HG03097 (cell line): ENCODE results near the gene UNC5A.
"Not testable (repeated sequence)": the region's sequence is repeated elsewhere in the genome, so short reads cannot be mapped to it uniquely, and the experiment has no call there.

Experiments used
- ATAC-seq: cut with Tn5 transposase; IDR thresholded peaks from one replicate; pipeline ENCODE4 v1.9.1; 2021; ENCODE audit not compliant: unreplicated experiment, low FRiP score

The UNC5A gene

GRCh38 chr5:176859916-176860315 lies 49.6 kb downstream of the UNC5A start:
- ATAC-seq = no peak

- ATAC-seq = no peak
These were observed 50.0 kb downstream of the UNC5A start for GRCh38 chr5:176860381-176860780.

GRCh38 chr5:176861276-176861675 lies 50.9 kb downstream of the UNC5A start:
- ATAC-seq = no peak

- no peak for ATAC-seq
These were observed 52.1 kb downstream of the UNC5A start for GRCh38 chr5:176862330-176862995.

- ATAC-seq = no peak
These were observed 52.8 kb downstream of the UNC5A start for GRCh38 chr5:176863041-176863764.

GRCh38 chr5:176863765-176864098 lies 53.4 kb downstream of the UNC5A start:
- no peak for ATAC-seq

GRCh38 chr5:176864755-176865154 lies 54.4 kb downstream of the UNC5A start:
- no peak for ATAC-seq

- no peak for ATAC-seq
These were observed 55.6 kb downstream of the UNC5A start for GRCh38 chr5:176865964-176866363.

GRCh38 chr5:176866707-176867310 lies 56.5 kb downstream of the UNC5A start:
- no peak for ATAC-seq

- ATAC-seq = no peak
These were observed 57.8 kb downstream of the UNC5A start for GRCh38 chr5:176868126-176868525.

- ATAC-seq = no peak
These were observed 58.4 kb downstream of the UNC5A start for GRCh38 chr5:176868731-176869130.

GRCh38 chr5:176869501-176870109 lies 59.2 kb downstream of the UNC5A start:
- ATAC-seq = no peak

- ATAC-seq = no peak
These were observed 59.8 kb downstream of the UNC5A start for GRCh38 chr5:176870110-176870591.

GRCh38 chr5:176870644-176871043 lies 60.3 kb downstream of the UNC5A start:
- ATAC-seq = not testable (repeated sequence)

GRCh38 chr5:176872586-176872985 lies 62.2 kb downstream of the UNC5A start:
- not testable (repeated sequence) for ATAC-seq

GRCh38 chr5:176873011-176873410 lies 62.7 kb downstream of the UNC5A start:
- ATAC-seq = not testable (repeated sequence)

GRCh38 chr5:176873541-176874172 lies 63.3 kb downstream of the UNC5A start:
- no peak for ATAC-seq

- no peak for ATAC-seq
These were observed 63.9 kb downstream of the UNC5A start for GRCh38 chr5:176874198-176874780.

- ATAC-seq = no peak
These were observed 64.7 kb downstream of the UNC5A start for GRCh38 chr5:176875014-176875550.

- ATAC-seq = no peak
These were observed 65.6 kb downstream of the UNC5A start for GRCh38 chr5:176875783-176876505.
